HG02759 (cell line): ENCODE results near the gene REEP6.
"Not testable (repeated sequence)": the region's sequence is repeated elsewhere in the genome, so short reads cannot be mapped to it uniquely, and the experiment has no call there.

Experiments
- ATAC-seq: cut with Tn5 transposase; IDR thresholded peaks from one replicate; pipeline ENCODE4 v1.9.1; 2021; ENCODE audit warnings: mild to moderate bottlenecking, moderate library complexity; ENCODE audit not compliant: unreplicated experiment

The REEP6 gene

DNA sequence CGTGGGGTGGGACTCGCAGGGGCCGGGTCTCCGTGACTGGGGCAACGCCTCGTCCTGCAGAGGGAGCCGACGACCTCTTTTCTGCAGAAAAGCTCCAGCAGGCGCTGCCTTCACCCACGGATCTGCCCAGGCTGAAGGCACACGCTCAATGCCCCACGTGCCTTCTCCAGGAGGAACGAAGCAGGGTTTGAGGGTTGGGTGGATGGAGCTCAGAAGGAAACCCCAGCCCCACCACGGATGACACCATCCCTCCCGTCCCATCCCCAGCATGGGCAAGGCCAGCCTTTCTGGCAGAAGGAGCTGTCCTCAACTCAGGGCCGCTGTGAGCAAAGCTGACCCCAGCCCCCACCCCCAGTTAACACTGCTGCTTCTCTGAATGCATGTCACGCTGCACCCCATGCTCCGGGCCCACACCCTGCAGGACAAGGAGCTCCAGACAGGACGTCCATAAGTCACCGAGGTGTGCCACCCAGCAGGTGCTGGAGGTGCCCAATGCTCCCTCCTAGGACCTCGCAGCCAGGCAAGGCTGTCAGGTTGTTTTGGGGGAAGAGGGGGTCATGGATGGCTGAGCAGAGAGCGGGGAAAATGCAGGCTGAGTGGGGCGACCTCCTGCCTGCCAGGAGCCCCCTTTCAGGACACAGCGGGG lies 19.3 kb upstream of the REEP6 start:
- ATAC-seq, result no peak

- ATAC-seq, result no peak
Observed at GRCh38 chr19:1472231-1473084, 18.5 kb upstream of the REEP6 start.

DNA sequence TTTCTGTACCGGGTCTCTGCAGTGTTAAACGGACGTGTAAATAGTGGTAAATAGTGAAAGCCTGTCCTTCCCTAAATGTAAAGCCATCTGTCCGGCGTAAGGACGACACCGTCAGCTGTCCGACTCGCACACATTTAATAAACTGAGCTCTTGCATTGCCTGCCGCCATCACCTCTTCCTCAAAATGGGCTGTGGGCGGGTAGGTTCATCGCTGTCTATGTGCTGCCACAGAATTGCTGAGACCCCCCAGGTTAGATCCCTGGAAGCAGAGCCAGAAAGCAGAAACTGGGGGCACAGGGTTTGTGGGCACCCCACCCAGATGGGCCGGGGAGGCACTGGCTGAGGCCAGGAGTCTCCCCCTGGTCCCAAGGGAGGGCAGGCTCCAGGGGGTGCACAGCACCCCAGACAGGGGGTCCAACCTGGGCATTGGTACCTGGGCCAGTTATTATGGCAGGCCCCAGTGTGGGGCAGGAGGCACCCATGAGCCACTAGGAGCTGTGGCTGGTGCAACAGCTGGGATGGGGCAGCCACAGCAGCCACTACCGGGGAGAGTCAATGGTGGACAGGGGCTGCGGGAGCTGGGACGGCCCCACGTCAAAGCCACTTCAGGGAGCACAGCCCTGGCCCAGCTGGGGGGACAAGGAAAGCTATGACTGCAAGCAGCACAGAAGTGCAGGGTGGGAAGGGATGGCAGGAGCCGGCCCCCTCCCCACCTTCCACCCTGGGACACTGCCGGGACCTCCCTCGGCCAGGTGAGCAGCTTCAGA lies 17.7 kb upstream of the REEP6 start:
- no peak for ATAC-seq

GRCh38 chr19:1474011-1474764 lies 16.8 kb upstream of the REEP6 start:
- ATAC-seq, result no peak

- no peak for ATAC-seq
Observed at GRCh38 chr19:1474765-1475351, 16.1 kb upstream of the REEP6 start.

DNA sequence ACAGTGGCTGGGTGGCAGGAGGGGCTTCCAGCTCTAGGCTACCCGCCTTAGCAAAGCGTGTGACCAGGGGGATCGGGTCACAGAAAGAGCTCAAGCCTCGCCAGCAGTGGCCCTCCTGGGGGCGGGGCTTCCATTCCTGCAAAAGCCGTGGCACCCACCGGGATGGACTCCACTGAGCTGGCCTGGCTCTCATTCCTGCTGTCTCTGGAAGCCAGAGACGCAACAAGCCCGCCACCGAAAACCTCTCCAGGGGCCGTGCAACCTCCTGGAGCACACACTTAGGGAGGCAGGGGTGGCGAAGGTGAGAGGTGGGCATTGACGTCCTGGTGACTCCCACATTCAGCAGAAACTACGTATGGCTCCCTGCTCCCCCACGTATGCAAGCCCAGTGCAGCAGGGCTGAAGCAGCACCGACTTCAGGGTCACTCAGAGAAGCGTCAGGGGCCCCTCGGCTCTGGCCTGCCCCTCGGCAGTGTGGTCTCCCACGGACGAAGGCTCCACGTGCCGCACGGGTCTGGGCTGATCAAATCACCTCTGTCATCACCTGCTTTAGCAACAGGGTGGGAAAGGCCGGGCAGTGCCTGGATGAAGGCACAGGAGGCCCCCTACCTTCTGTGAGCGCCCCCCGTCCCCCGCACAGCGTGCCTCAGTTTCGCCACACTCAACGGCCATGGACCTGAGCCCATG lies 15.1 kb upstream of the REEP6 start:
- no peak for ATAC-seq

GRCh38 chr19:1477056-1477455 lies 13.9 kb upstream of the REEP6 start:
- not testable (repeated sequence) for ATAC-seq

GRCh38 chr19:1478934-1479707 lies 11.9 kb upstream of the REEP6 start, which contains the start of gene C19orf25:
Gene C19orf25, minus strand, starts transcription at chr19:1479215. Its CDS starts 312 bp downstream, at chr19:1478903.
- peak; percentile 90 for ATAC-seq

GRCh38 chr19:1481224-1481892 lies 9.6 kb upstream of the REEP6 start:
- no peak for ATAC-seq

GRCh38 chr19:1481893-1482360 lies 9.1 kb upstream of the REEP6 start:
- no peak for ATAC-seq

DNA sequence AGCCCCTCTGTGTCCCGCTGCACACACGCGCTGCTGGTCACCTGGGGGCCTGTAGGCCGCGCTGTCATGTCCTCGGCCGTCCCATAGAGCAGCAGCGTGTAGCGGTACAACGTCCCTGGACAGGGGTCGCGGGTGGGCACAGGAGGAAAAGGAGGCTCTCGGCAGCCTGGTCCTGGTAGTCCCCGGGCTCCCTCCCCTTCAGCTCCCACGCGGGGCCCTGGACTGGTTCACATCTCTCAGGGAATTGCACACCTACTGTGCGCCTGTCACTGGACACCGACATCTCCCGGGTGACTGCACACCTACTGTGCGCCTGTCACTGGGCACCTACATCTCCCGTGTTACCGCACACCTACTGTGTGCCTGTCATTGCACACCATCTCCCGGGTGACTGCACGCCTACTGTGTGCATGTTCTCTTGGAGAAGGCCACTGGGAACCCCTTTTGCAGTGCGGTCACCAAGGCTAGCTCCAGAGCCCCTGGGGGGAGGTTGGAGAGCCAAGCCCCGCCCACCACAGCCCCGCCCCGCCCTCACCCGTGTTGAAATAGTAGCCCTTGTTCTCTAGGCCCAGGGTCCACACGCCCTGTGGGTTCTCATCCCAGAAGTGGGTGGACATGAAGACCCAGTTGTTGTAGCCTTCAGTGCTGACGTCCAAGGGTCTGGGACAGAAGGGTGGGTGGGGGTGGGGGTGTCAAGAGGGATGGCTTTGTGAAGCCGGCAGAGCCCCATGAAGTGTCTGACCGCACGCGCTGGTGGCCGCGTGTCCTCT lies 8.4 kb upstream of the REEP6 start:
- no peak for ATAC-seq

- ATAC-seq, result no peak
Observed at GRCh38 chr19:1483131-1483978, 7.6 kb upstream of the REEP6 start.

- ATAC-seq, result no peak
Observed at GRCh38 chr19:1483979-1484428, 7.0 kb upstream of the REEP6 start.

- ATAC-seq, result no peak
Observed at GRCh38 chr19:1486720-1487575, 4.0 kb upstream of the REEP6 start.

- ATAC-seq, result no peak
Observed at GRCh38 chr19:1487576-1488281, 3.3 kb upstream of the REEP6 start.
